ENCODE data around the gene WASF3.

- no peak for TF ChIP-seq POLR2A (IDR thresholded peaks at IDR 0.05)
- TF ChIP-seq CTCF (IDR thresholded peaks at IDR 0.05), result no peak
These were observed 16.4 kb upstream of the WASF3 start for GRCh38 chr13:26541041-26541440.
